HepG2 (cell line): Measurements from ENCODE around the gene ATRIP. TPM values are rescaled to one million over a fixed set of nuclear protein-coding genes. Genes with fewer than 3 reads are reported as not detected.

Experiments used
- ATAC-seq: fragments of 200-7000 bp; cut with Tn5 transposase; 3 replicates; pipeline ENCODE4 v1.9.1; 2020; ENCODE audit warnings: mild to moderate bottlenecking, moderate library complexity
- BruUV-seq: library from RNA; stranded (reverse); fragments of 400-500 nt; replicated peaks from 2 replicates; lab custom pipeline; 2021; lab: Mats Ljungman, UMichigan
- CTCF ChIA-PET: fragments of 300-600 bp; formaldehyde crosslinking; extraction: SDS; loops from one replicate; lab custom pipeline; 2021; ENCODE audit warnings: low total read pairs, inconsistent platforms, low intra/inter-chr PET ratio; lab: Yijun Ruan, JAX
- POLR2A ChIA-PET: fragments of 350-600 bp; sonication (Branson Sonifier 250); formaldehyde crosslinking; loops from one replicate; lab custom pipeline; 2020; ENCODE audit warnings: antibody characterized with exemption, inconsistent platforms; lab: Yijun Ruan, JAX
- DNase-seq: peaks from one replicate; pipeline ENCODE4 v3.0.0-alpha.2; 2015; ENCODE audit warnings: low spot score
- FAIRE-seq: peaks from 3 replicates; lab custom pipeline; 2011; peaks lifted over from hg19 to GRCh38; lab: Jason Lieb, UNC
- H2AFZ ChIP-seq: one replicate; pipeline ENCODE4 v1.6.1; 2011; ENCODE audit warnings: low read length, inconsistent platforms
- H3K27ac ChIP-seq: fragments of 300-600 bp; 3 replicates; pipeline ENCODE4 v1.8.0; 2011; ENCODE audit warnings: mixed run types, mild to moderate bottlenecking, mixed read lengths, low read length, inconsistent platforms; ENCODE audit not compliant: insufficient read depth; ENCODE audit errors: extremely low read length
- H3K27me3 ChIP-seq, 2 experiments: fragments of 200-600 bp in 1 of 2; 2 replicates in 1 of 2; 3 replicates in 1 of 2; pipeline versions ENCODE4 v1.6.0 to v1.8.0; 2011; ENCODE audit warnings: low read length in 2 of 2, mild to moderate bottlenecking in 2 of 2, moderate library complexity in 2 of 2, inconsistent platforms in 1 of 2; ENCODE audit not compliant: insufficient read depth in 2 of 2, control insufficient read depth in 1 of 2
- H3K36me3 ChIP-seq, 2 experiments: fragments of 200-600 bp in 1 of 2; replicated peaks in 1 of 2; 2 replicates in 1 of 2; 3 replicates in 1 of 2; pipeline versions ENCODE4 v1.5.1 to v1.8.0; 2011; ENCODE audit warnings: low read length in 2 of 2, inconsistent platforms in 1 of 2; ENCODE audit not compliant: insufficient read depth in 2 of 2, control insufficient read depth in 1 of 2
- H3K4me1 ChIP-seq: 2 replicates; pipeline ENCODE4 v1.5.1; 2012; ENCODE audit warnings: low read length, inconsistent platforms; ENCODE audit not compliant: insufficient read depth
- H3K4me2 ChIP-seq: 2 replicates; pipeline ENCODE4 v1.6.0; 2011; ENCODE audit warnings: low read depth, low read length, inconsistent platforms
- H3K4me3 ChIP-seq, 3 experiments: fragments of 200-600 bp in 1 of 3; sonication (generic), shearing (Covaris generic) in 1 of 3; replicated peaks in 1 of 3; 2 replicates each; pipeline ENCODE4 v1.5.1; 2011 to 2016; ENCODE audit warnings: low read length in 3 of 3, inconsistent platforms in 2 of 3, low read depth in 2 of 3, mild to moderate bottlenecking in 2 of 3, control low read depth in 1 of 3, mixed read lengths in 1 of 3; ENCODE audit not compliant: insufficient read depth in 1 of 3
- H3K79me2 ChIP-seq: one replicate; pipeline ENCODE4 v1.6.1; 2011; ENCODE audit warnings: low read length, inconsistent platforms; ENCODE audit not compliant: insufficient read depth
- H3K9ac ChIP-seq: 2 replicates; pipeline ENCODE4 v1.6.0; 2011; ENCODE audit warnings: mild to moderate bottlenecking, low read depth, low read length, inconsistent platforms; ENCODE audit not compliant: insufficient read depth
- H3K9me3 ChIP-seq: 2 replicates; pipeline ENCODE4 v1.5.1; 2012; ENCODE audit warnings: mild to moderate bottlenecking, low read length
- H4K20me1 ChIP-seq: 2 replicates; pipeline ENCODE4 v1.6.0; 2011; ENCODE audit warnings: inconsistent platforms, mild to moderate bottlenecking, low read length, moderate library complexity; ENCODE audit not compliant: insufficient read depth
- CAMTA2 ChIP-seq: sonication (generic); formaldehyde crosslinking; IDR thresholded peaks from 2 replicates; pipeline ENCODE4 v1.4.0; 2020; ENCODE audit warnings: mild to moderate bottlenecking, missing genetic modification reagents, borderline replicate concordance
- GRHL1 ChIP-seq: sonication (generic); formaldehyde crosslinking; conservative IDR thresholded peaks from 2 replicates; pipeline ENCODE4 v1.8.0; 2022; ENCODE audit warnings: missing genetic modification reagents
- HNRNPUL1 ChIP-seq: fragments of 200-400 bp; formaldehyde crosslinking; IDR thresholded peaks from 2 replicates; pipeline ENCODE4 v1.6.1; 2017; ENCODE audit warnings: low read depth, mild to moderate bottlenecking, low read length, moderate library complexity
- MEIS1 ChIP-seq: sonication (generic); formaldehyde crosslinking; IDR thresholded peaks from 2 replicates; pipeline ENCODE4 v1.9.0; 2021; ENCODE audit warnings: mild to moderate bottlenecking, missing genetic modification reagents, moderate library complexity, borderline replicate concordance
- ONECUT2 ChIP-seq: sonication (generic); formaldehyde crosslinking; IDR thresholded peaks from 2 replicates; pipeline ENCODE4 v1.4.0; 2020; ENCODE audit warnings: missing genetic modification reagents
- PITX1 ChIP-seq: sonication (generic); formaldehyde crosslinking; IDR thresholded peaks from 2 replicates; pipeline ENCODE4 v1.5.1; 2020; ENCODE audit warnings: mild to moderate bottlenecking, missing genetic modification reagents
- SIN3A ChIP-seq: IDR thresholded peaks from 2 replicates; pipeline ENCODE4 v1.6.1; 2011; ENCODE audit warnings: low read depth, mild to moderate bottlenecking, control low read depth, low read length, borderline replicate concordance
- TGIF2 ChIP-seq: IDR thresholded peaks from 2 replicates; pipeline ENCODE4 v1.6.1; 2016; ENCODE audit warnings: control low read depth, missing compliant biosample characterization
- ZBTB49 ChIP-seq: sonication (generic); formaldehyde crosslinking; IDR thresholded peaks from 2 replicates; pipeline ENCODE4 v1.4.0; 2020; ENCODE audit warnings: missing genetic modification reagents, borderline replicate concordance
- ZNF234 ChIP-seq: sonication (generic); formaldehyde crosslinking; conservative IDR thresholded peaks from 2 replicates; pipeline ENCODE4 v1.5.1; 2020; ENCODE audit warnings: mild to moderate bottlenecking, missing genetic modification reagents
- ZNF460 ChIP-seq: sonication (generic); formaldehyde crosslinking; IDR thresholded peaks from 2 replicates; pipeline ENCODE4 v1.5.1; 2020; ENCODE audit warnings: missing genetic modification reagents, mild to moderate bottlenecking, borderline replicate concordance
- ZNF841 ChIP-seq: sonication (generic); formaldehyde crosslinking; IDR thresholded peaks from 2 replicates; pipeline ENCODE4 v1.8.1; 2023; ENCODE audit warnings: missing genetic modification reagents, borderline replicate concordance
- WGBS: methylation state at CpG from one replicate; pipeline ENCODE4 v1.1.6; 2017; ENCODE audit warnings: low lambda C conversion rate; 5-methylcytosine and 5-hydroxymethylcytosine counted together
- in situ Hi-C: cut with HindIII; loops from 2 replicates; pipeline ENCODE4 v1.10.0; 2017; ENCODE audit warnings: low pct_unique_long_range_greater_than_20kb; ENCODE audit not compliant: extremely low pct_ligation_motif_present
- intact Hi-C: fragments of 100-400 bp; cut with micrococcal nuclease; formaldehyde crosslinking; loops from one replicate; pipeline ENCODE4 v1.10.0; 2022; ENCODE audit not compliant: unreplicated experiment
- polyA plus RNA-seq, 8 experiments: library from polyadenylated mRNA; depleted of rRNA in 3 of 8; stranded (reverse) in 7 of 8; unstranded in 1 of 8; fragments of >200 nt; fragmentation: Illumina TruSeq in 4 of 8; extraction: Trizol in 4 of 8; gene quantifications; 2 replicates each; pipeline versions ENCODE4 v1.2.1 to v1.2.3, GENCODE V29; 2011 to 2016; ENCODE audit warnings: low read depth in 4 of 8, missing spikeins in 1 of 8, mixed read lengths in 1 of 8; ENCODE audit not compliant: insufficient read depth in 1 of 8
- total RNA-seq, 5 experiments: library from RNA; depleted of rRNA; stranded (reverse); fragments of >200 nt; fragmentation: Illumina TruSeq; extraction: Trizol; gene quantifications; 2 replicates each; pipeline ENCODE4 v1.2.3, GENCODE V29; 2016; ENCODE audit warnings: low read depth in 1 of 5

ATRIP gene
- total and polyA plus RNA-seq, 2 of the 13 experiments (the other 11 are each of a cell fraction or from before 2014, with no cell fraction given), result 5.1 to 12.5 TPM

GRCh38 chr3:48435223-48435595, 11.3 kb upstream of the ATRIP start:
- no TSS peak for BruUV-seq
- Histone ChIP-seq H3K27ac (no peak overlapping the region), H3K4me3 (no peak overlapping the region), H3K4me1 (peaks cover 80% of the 10 kb centered on the region), H3K4me2 (no peak overlapping the region), H3K9ac (no peak overlapping the region), H2AFZ (no peak overlapping the region), H3K27me3 (no peaks in the 10 kb centered on the region; a peak in 1 of 5 replicates), H3K79me2 (peaks cover 12% of the 10 kb centered on the region), H3K36me3 (peaks cover 1 to 4% of the 10 kb centered on the region in 2 experiments; a peak in 3 of 5 replicates), H3K9me3 (no peaks in the 10 kb centered on the region), H4K20me1 (no peaks in the 10 kb centered on the region)
- DNase-seq (no peak), FAIRE-seq (no peak), ATAC-seq (no peak)
- ChIA-PET CTCF (interaction anchor here (1.2 to 5.7 kb wide), 9 partner anchors 9 to 241 kb away, joined by 5 to 117 read pairs (median 16); no protein-coding TSS in a partner anchor), POLR2A (interaction anchor here (1.2 to 2.9 kb wide), 9 partner anchors 9 to 161 kb away, joined by 4 to 59 read pairs (median 14); partner anchors contain the start of gene ATRIP)
- WGBS, result 100% methylated on average over 4 of the region's 4 CpGs
- intact Hi-C loops (no loop called here), in situ Hi-C loops (loop anchor here (5.0 kb wide), 3 partner anchors 33 to 203 kb away; no protein-coding TSS in a partner anchor)
- TF ChIP-seq ZBTB49 (CRISPR knock-in tag) (no peak), SIN3A (0 out of 2 replicates have a peak, but pooled peaks have one; percentile 19)

GRCh38 chr3:48435774-48436476, 10.6 kb upstream of the ATRIP start:
- FAIRE-seq, result peak; percentile 86
- peaks cover 73% of the 10 kb centered on the region for H3K4me1 ChIP-seq
- TF ChIP-seq GRHL1 (no peak), TGIF2 (CRISPR knock-in tag) (no peak), ZNF841 (CRISPR knock-in tag) (no peak), PITX1 (CRISPR knock-in tag) (peak; percentile 75; the same call in 1 of the 2 replicates), ZNF460 (CRISPR knock-in tag) (no peak), MEIS1 (CRISPR knock-in tag) (no peak), ZNF234 (CRISPR knock-in tag) (no peak), ONECUT2 (no peak), HNRNPUL1 (no peak), CAMTA2 (CRISPR knock-in tag) (no peak)

More at GRCh38 chr3:48435774-48436476, 10.6 kb upstream of the ATRIP start:
- DNase-seq (peak; percentile 81), ATAC-seq (peak; percentile 33)
- Histone ChIP-seq H4K20me1 (no peaks in the 10 kb centered on the region), H3K9ac (no peak overlapping the region), H3K79me2 (peaks cover 19% of the 10 kb centered on the region), H3K36me3 (peaks cover 1 to 4% of the 10 kb centered on the region in 2 experiments; a peak in 3 of 5 replicates), H3K4me3 (no peak overlapping the region), H3K4me2 (no peak overlapping the region), H3K27me3 (no peaks in the 10 kb centered on the region; a peak in 1 of 5 replicates), H2AFZ (no peak overlapping the region), H3K9me3 (no peaks in the 10 kb centered on the region), H3K27ac (no peak overlapping the region)
- ChIA-PET CTCF (interaction anchor here (0.8 to 5.7 kb wide), 10 partner anchors 9 to 241 kb away, joined by 4 to 117 read pairs (median 15); no protein-coding TSS in a partner anchor), POLR2A (interaction anchor here (0.7 to 2.7 kb wide), 13 partner anchors 10 to 195 kb away, joined by 3 to 59 read pairs (median 9); partner anchors contain the start of genes ATRIP and ZNF589)
- no TSS peak for BruUV-seq
- intact Hi-C loops (loop anchor here (1.0 to 2.0 kb wide), 3 partner anchors 35 to 203 kb away; no protein-coding TSS in a partner anchor), in situ Hi-C loops (loop anchor here (5.0 kb wide), 3 partner anchors 34 to 204 kb away; no protein-coding TSS in a partner anchor)
- WGBS, result 47% methylated on average over 6 of the region's 7 CpGs
